Measurements from ENCODE around the gene ZNF8.
"Not testable (repeated sequence)": the region's sequence is repeated elsewhere in the genome, so short reads cannot be mapped to it uniquely, and the experiment has no call there.

ZNF8 gene

GRCh38 chr19:58305065-58305931 is 26.5 kb downstream of the ZNF8 start, which contains the start of gene ERVK3-1:
Gene ERVK3-1 (plus strand): TSS chr19:58305377. CDS start chr19:58312169, 6,792 bp downstream.
- no peak for TF ChIP-seq CTCF (IDR thresholded peaks at IDR 0.05; ENCODE audit: extremely low read depth, insufficient read depth, missing control alignments)
- in situ Hi-C loops (cut with MboI; ENCODE audit: low pct_unique_long_range_greater_than_20kb, low sequenced_read_pairs, unreplicated experiment) = no loop called here

GRCh38 chr19:58305932-58306323 is 27.2 kb downstream of the ZNF8 start:
- in situ Hi-C loops (cut with MboI; ENCODE audit: low pct_unique_long_range_greater_than_20kb, low sequenced_read_pairs, unreplicated experiment) = no loop called here

More at GRCh38 chr19:58305065-58305931, 26.5 kb downstream of the ZNF8 start, which contains the start of gene ERVK3-1:
- peak; percentile 96 for DNase-seq (ENCODE audit: low spot score)

GRCh38 chr19:58307736-58308135 is 29.0 kb downstream of the ZNF8 start:
- in situ Hi-C loops (cut with MboI; ENCODE audit: low pct_unique_long_range_greater_than_20kb, low sequenced_read_pairs, unreplicated experiment) = no loop called here

More at GRCh38 chr19:58305932-58306323, 27.2 kb downstream of the ZNF8 start:
- DNase-seq (ENCODE audit: low spot score) = no peak
- no peak for TF ChIP-seq CTCF (IDR thresholded peaks at IDR 0.05; ENCODE audit: extremely low read depth, insufficient read depth, missing control alignments)

GRCh38 chr19:58310685-58311084 is 31.9 kb downstream of the ZNF8 start:
- DNase-seq (ENCODE audit: low spot score) = not testable (repeated sequence)

More at GRCh38 chr19:58307736-58308135, 29.0 kb downstream of the ZNF8 start:
- no peak for DNase-seq (ENCODE audit: low spot score)
- no peak for TF ChIP-seq CTCF (IDR thresholded peaks at IDR 0.05; ENCODE audit: extremely low read depth, insufficient read depth, missing control alignments)

GRCh38 chr19:58311345-58311865 is 32.6 kb downstream of the ZNF8 start:
- no peak for TF ChIP-seq CTCF (IDR thresholded peaks at IDR 0.05; ENCODE audit: extremely low read depth, insufficient read depth, missing control alignments)
- in situ Hi-C loops (cut with MboI; ENCODE audit: low pct_unique_long_range_greater_than_20kb, low sequenced_read_pairs, unreplicated experiment) = no loop called here
- no peak for DNase-seq (ENCODE audit: low spot score)

More at GRCh38 chr19:58310685-58311084, 31.9 kb downstream of the ZNF8 start:
- in situ Hi-C loops (cut with MboI; ENCODE audit: low pct_unique_long_range_greater_than_20kb, low sequenced_read_pairs, unreplicated experiment) = not testable (repeated sequence)

- in situ Hi-C loops (cut with MboI; ENCODE audit: low pct_unique_long_range_greater_than_20kb, low sequenced_read_pairs, unreplicated experiment) = no loop called here
- TF ChIP-seq CTCF (IDR thresholded peaks at IDR 0.05; ENCODE audit: extremely low read depth, insufficient read depth, missing control alignments) = no peak
- DNase-seq (ENCODE audit: low spot score) = no peak
These were observed 36.8 kb downstream of the ZNF8 start for GRCh38 chr19:58315580-58315979.
